ENCODE data around the gene HS1BP3. TPM values are rescaled to one million over a fixed set of nuclear protein-coding genes. Genes with fewer than 3 reads are reported as not detected.
A peak's percentile ranks its signal among the peaks of the same experiment; 100 is the strongest.

The HS1BP3 gene
- total and polyA plus RNA-seq, 2 of the 13 experiments (the other 11 are each of a cell fraction or from before 2014, with no cell fraction given), result 15.2 to 22.0 TPM

- TF ChIP-seq KIAA2018 (CRISPR knock-in tag; IDR thresholded peaks at IDR 0.05; ENCODE audit: borderline replicate concordance) (peak; percentile 58; the same call in 1 of the 2 replicates), PHB2 (IDR thresholded peaks at IDR 0.05; ENCODE audit: partially characterized antibody) (no peak), ZNF10 (CRISPR knock-in tag; IDR thresholded peaks at IDR 0.05; ENCODE audit: borderline replicate concordance, low read depth) (no peak), SP5 (CRISPR knock-in tag; IDR thresholded peaks at IDR 0.05; ENCODE audit: borderline replicate concordance, low read depth) (no peak), HBP1 (CRISPR knock-in tag; IDR thresholded peaks at IDR 0.05; ENCODE audit: low read depth) (no peak), ZNF337 (CRISPR knock-in tag; IDR thresholded peaks at IDR 0.05; ENCODE audit: borderline replicate concordance, low read depth) (no peak), HOXA7 (CRISPR knock-in tag; IDR thresholded peaks at IDR 0.05) (no peak), ZNF678 (CRISPR knock-in tag; IDR thresholded peaks at IDR 0.05) (no peak), FOXJ3 (CRISPR knock-in tag; IDR thresholded peaks at IDR 0.05; ENCODE audit: borderline replicate concordance) (no peak), AGO2 (optimal IDR thresholded peaks at IDR 0.05; ENCODE audit: low read depth, low read length) (no peak), ZNF598 (CRISPR knock-in tag; IDR thresholded peaks at IDR 0.05; ENCODE audit: borderline replicate concordance) (no peak), EHMT2 (IDR thresholded peaks at IDR 0.05; ENCODE audit: borderline replicate concordance, low read depth, low read length) (no peak), ZBTB26 (CRISPR knock-in tag; IDR thresholded peaks at IDR 0.05; ENCODE audit: borderline replicate concordance) (peak; percentile 69; the same call in 1 of the 2 replicates), ZFP36L2 (CRISPR knock-in tag; IDR thresholded peaks at IDR 0.05) (no peak), SP140L (CRISPR knock-in tag; IDR thresholded peaks at IDR 0.05; ENCODE audit: borderline replicate concordance) (no peak), ZNF841 (CRISPR knock-in tag; IDR thresholded peaks at IDR 0.05; ENCODE audit: borderline replicate concordance) (no peak), ZNF629 (CRISPR knock-in tag; conservative IDR thresholded peaks at IDR 0.05) (no peak), ZFP90 (CRISPR knock-in tag; IDR thresholded peaks at IDR 0.05; ENCODE audit: borderline replicate concordance) (0 out of 2 replicates have a peak, but pooled peaks have one; percentile 37), ZSCAN12 (CRISPR knock-in tag; IDR thresholded peaks at IDR 0.05) (no peak)
Measured at GRCh38 chr2:20569464-20570223, 81.3 kb downstream of the HS1BP3 start (continued).

Data from HepG2 (cell line).